ENCODE measurements around the gene DOP1B. TPM values are rescaled to one million over a fixed set of nuclear protein-coding genes. Genes with fewer than 3 reads are reported as not detected.

DOP1B gene
- total RNA-seq, 1 donor from 2014 or later = 4.5 TPM

DNA sequence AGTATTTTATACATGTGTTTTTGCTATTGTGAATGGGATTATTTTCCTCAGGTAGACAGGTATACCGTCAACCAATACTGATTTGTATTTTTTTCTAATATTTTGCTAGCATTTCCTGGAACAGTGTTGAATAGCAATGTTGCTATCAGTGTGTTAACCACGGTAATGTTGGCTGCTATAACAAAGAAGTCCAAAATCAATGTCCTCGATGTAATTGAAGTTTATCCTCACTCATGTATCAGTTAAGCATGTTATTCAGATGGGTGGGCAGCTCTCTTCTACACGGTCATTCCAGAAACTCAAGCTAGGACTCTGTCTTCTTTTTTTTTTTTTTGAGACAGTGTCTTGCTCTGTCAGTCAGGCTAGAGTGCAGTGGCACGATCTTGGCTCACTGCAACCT is 24.3 kb downstream of the DOP1B start:
- H3K4me1 ChIP-seq = no peaks in the 10 kb centered on the region
- H3K4me3 ChIP-seq = no peak overlapping the region
- TF ChIP-seq, protein P1, sequence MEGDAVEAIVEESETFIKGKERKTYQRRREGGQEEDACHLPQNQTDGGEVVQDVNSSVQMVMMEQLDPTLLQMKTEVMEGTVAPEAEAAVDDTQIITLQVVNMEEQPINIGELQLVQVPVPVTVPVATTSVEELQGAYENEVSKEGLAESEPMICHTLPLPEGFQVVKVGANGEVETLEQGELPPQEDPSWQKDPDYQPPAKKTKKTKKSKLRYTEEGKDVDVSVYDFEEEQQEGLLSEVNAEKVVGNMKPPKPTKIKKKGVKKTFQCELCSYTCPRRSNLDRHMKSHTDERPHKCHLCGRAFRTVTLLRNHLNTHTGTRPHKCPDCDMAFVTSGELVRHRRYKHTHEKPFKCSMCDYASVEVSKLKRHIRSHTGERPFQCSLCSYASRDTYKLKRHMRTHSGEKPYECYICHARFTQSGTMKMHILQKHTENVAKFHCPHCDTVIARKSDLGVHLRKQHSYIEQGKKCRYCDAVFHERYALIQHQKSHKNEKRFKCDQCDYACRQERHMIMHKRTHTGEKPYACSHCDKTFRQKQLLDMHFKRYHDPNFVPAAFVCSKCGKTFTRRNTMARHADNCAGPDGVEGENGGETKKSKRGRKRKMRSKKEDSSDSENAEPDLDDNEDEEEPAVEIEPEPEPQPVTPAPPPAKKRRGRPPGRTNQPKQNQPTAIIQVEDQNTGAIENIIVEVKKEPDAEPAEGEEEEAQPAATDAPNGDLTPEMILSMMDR (IDR thresholded peaks at IDR 0.05) = no peak
- no peaks in the 10 kb centered on the region for H3K9me3 ChIP-seq
- no peaks in the 10 kb centered on the region for H3K36me3 ChIP-seq
- no peak for DNase-seq (ENCODE audit: low spot score in 2 of 2)
- no peak overlapping the region for H3K27ac ChIP-seq
- intact Hi-C loops (cut with DNase I) = no loop called here
- H3K27me3 ChIP-seq = no peaks in the 10 kb centered on the region

DNA sequence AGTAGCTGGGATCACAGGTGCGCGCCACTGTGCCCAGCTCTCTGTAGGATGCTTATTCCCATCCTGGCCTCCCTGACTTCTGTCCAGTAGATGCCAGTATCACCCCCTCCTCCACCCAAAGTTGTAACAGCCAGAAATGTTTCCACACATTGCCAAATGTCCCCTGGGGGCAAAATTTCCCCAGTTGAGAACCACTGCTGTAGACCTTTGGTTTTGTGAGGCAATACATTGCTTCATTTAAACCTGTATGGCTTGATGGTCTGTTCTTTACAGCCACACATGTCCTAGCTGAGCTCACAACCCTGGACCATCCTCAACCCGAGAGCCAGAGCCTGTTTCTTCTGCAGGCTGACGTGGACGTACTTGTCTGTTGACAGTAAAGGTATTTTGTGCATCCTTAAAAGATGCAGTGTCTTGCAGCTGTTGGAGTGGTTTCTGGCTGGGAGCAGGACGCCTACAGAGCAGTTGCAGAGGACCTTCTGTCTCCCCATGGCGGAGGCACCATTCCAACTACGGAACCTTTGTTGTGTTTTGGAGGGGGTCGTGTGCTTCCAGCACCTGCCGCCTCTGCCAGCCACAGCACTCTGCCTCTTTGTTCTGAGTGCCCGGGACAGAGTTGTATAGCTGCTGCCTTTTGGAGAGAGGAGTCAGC is 26.6 kb downstream of the DOP1B start:
- Histone ChIP-seq H3K27ac (no peak overlapping the region), H3K9me3 (no peaks in the 10 kb centered on the region), H3K4me1 (peaks cover 0 to under 1% of the 10 kb centered on the region in 2 donors), H3K27me3 (no peaks in the 10 kb centered on the region), H3K4me3 (no peak overlapping the region), H3K36me3 (no peaks in the 10 kb centered on the region)
- no peak for DNase-seq (ENCODE audit: low spot score in 2 of 2)
- intact Hi-C loops (cut with DNase I) = no loop called here
- TF ChIP-seq, protein P1 (IDR thresholded peaks at IDR 0.05) = no peak

DNA sequence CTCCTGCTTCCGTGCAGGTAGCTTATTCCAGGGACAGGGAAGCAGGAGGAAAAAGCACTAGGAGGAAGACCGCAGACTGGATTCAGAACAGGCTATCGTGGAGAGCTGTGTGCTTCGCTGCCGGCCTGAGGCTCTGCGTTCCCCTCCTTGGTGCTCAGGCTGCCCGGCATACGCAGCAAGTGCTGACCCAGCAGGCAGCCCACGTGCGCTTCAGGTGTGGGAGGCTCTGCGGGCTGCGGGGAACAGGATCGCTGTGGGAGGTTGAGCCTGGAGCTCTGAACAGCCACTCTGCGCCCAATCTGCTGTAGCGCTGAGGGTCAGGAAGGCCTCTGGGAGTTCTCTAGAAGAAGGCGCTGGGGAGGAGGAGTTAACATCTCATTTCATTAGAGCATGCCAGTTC is 27.9 kb downstream of the DOP1B start:
- no peak for DNase-seq (ENCODE audit: low spot score in 2 of 2)
- TF ChIP-seq, protein P1 (IDR thresholded peaks at IDR 0.05) = no peak
- H3K27me3 ChIP-seq = no peaks in the 10 kb centered on the region

DNA sequence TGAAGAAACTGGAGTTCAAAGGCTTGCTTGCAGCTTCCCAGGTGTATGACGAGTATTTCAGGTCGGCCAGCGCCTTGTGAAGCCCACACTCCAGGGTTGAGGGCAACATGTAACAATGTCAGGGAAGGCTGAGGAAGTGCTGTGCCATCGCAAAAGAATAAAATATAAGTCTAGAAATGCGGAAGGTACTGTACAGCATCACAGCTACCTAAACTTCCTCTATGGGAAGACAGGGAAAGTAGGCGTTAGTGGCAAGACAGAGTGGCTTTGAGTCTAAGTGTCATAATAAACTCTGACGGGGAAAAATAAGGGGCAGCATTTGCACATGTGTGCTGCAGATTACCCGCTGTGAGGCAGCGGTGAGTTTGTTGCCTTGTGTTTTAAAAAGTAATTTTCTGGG is 28.9 kb downstream of the DOP1B start:
- TF ChIP-seq, protein P1 (IDR thresholded peaks at IDR 0.05) = no peak
- H3K4me3 ChIP-seq = no peak overlapping the region
- no peaks in the 10 kb centered on the region for H3K27me3 ChIP-seq
- no peaks in the 10 kb centered on the region for H3K36me3 ChIP-seq
- DNase-seq (ENCODE audit: low spot score in 2 of 2) = no peak
- no peak overlapping the region for H3K27ac ChIP-seq
- intact Hi-C loops (cut with DNase I) = no loop called here
- no peaks in the 10 kb centered on the region for H3K9me3 ChIP-seq
- H3K4me1 ChIP-seq = peaks cover 0 to 4% of the 10 kb centered on the region in 2 donors

More for the DNA sequence above, 27.9 kb downstream of the DOP1B start:
- intact Hi-C loops (cut with DNase I) = no loop called here
- Histone ChIP-seq H3K4me3 (no peak overlapping the region), H3K9me3 (no peaks in the 10 kb centered on the region), H3K27ac (no peak overlapping the region), H3K4me1 (peaks cover 0 to 4% of the 10 kb centered on the region in 2 donors), H3K36me3 (no peaks in the 10 kb centered on the region)

DNA sequence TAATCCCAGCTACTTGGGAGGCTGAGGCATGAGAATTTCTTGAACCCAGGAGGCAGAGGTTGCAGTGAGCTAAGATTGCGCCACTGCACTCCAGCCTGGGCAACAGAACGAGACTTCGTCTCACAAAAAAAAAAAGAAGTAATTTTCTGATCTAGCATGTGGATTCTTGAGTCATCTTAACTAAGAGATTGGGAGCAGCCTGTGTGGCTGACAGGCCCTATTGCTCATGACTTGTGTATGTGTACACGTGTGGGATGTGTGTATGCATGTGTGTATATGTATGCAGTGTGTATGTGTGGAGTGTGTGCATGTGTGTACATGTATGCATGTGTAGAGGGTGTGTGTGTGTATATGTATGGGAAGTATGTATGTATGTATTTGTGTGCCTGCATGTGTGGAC is 29.5 kb downstream of the DOP1B start:
- no peaks in the 10 kb centered on the region for H3K9me3 ChIP-seq
- H3K27ac ChIP-seq = no peak overlapping the region
- H3K4me3 ChIP-seq = no peak overlapping the region
- peaks cover 0 to 4% of the 10 kb centered on the region in 2 donors for H3K4me1 ChIP-seq
- no peaks in the 10 kb centered on the region for H3K27me3 ChIP-seq
- intact Hi-C loops (cut with DNase I) = no loop called here
- TF ChIP-seq, protein P1 (IDR thresholded peaks at IDR 0.05) = no peak
- DNase-seq (ENCODE audit: low spot score in 2 of 2) = no peak
- no peaks in the 10 kb centered on the region for H3K36me3 ChIP-seq
